HTERT RPE-1 (cell line): ENCODE results near the gene CACNA2D1.

ENCODE experiments used
- in situ Hi-C: fragments of 300-500 bp; cut with MboI; formaldehyde crosslinking; loops from 4 replicates; pipeline ENCODE4 v1.14.3; 2020; ENCODE audit warnings: low sequenced_read_pairs

CACNA2D1 gene

GRCh38 chr7:82347808-82348207, 95.8 kb downstream of the CACNA2D1 start:
- in situ Hi-C loops = no loop called here

- in situ Hi-C loops = no loop called here
Observed at GRCh38 chr7:82345886-82346285, 97.7 kb downstream of the CACNA2D1 start.

GRCh38 chr7:82343716-82344115, 99.9 kb downstream of the CACNA2D1 start:
- in situ Hi-C loops = no loop called here

DNA sequence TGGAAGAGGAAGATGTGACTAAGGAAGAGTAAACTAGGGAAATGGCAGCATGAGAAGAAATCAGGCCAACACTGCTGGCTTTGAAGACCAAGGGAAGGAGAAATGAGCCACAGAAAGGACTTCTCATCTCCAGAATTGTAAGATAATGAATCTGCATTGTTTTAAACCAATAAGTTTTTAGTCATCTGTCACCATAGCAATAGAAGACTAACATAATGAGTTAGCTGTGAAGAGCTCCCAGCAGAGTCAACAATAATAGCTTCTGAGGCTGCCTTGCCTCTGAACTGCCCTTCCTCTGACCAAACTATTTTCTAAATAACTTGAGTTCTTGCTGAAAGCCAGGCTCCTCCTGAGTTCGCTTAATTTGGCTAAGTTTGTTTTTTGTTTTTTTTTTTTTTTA, 103.6 kb downstream of the CACNA2D1 start:
- in situ Hi-C loops = no loop called here

- in situ Hi-C loops = no loop called here
Observed at GRCh38 chr7:82335927-82336326, 107.7 kb downstream of the CACNA2D1 start.

DNA sequence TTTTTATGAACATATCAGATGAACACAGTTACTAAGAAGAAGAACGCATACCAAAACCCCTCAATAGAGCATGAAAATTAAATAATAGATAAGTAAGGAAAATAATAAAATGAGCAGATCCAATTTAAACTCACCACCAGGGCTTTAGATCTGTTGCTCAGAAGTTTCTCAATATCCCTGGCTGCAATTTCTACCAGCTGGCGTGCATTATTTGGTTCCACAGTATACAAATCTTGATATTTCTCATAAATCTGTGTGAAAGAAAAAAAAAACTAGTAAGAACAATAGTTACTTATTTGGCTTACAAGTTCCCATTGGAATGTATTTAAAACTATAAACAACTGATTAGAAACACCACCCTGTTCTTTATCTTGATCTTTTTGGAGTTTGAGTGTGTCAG, 108.6 kb downstream of the CACNA2D1 start:
- in situ Hi-C loops = no loop called here

- in situ Hi-C loops = no loop called here
Observed at GRCh38 chr7:82331234-82331633, 112.3 kb downstream of the CACNA2D1 start.

GRCh38 chr7:82330706-82331215, 112.8 kb downstream of the CACNA2D1 start:
- in situ Hi-C loops = no loop called here

DNA sequence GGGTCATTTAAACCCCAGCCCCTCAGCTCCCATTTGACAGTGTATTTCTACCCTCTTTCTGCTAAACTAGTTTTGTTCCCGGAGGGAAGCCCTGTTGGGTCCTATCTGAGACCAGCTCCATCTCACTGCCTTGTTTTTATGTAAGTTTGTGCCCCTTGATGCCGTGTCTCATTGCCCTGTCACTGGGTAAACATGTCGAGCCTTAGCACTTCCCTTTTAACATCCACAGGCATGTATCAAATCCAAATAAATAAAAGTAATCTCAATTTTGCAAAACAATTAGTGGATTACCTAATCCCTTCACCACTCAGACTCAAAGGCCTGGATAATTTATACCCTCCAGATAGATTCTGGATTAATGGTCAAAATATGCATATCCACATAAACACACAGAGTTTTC, 115.7 kb downstream of the CACNA2D1 start:
- in situ Hi-C loops = no loop called here

DNA sequence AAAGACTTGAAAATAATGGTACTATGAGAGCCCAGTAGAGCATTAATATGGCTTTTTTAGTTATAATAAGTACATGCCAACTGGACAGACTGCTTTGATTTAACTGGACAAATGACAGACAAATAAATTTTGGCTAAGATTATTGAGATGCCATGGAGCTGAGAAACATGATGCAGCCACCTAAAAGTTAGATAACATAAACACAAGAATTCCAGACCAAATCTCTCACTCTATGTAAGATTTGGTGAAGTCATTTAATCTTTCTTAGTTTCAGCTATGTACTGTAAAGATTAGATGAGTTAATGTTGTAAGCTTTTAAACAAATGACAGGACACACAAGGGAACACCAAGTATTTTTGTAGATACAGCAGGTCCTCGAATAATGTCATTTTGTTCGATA, 118.2 kb downstream of the CACNA2D1 start:
- in situ Hi-C loops = no loop called here

DNA sequence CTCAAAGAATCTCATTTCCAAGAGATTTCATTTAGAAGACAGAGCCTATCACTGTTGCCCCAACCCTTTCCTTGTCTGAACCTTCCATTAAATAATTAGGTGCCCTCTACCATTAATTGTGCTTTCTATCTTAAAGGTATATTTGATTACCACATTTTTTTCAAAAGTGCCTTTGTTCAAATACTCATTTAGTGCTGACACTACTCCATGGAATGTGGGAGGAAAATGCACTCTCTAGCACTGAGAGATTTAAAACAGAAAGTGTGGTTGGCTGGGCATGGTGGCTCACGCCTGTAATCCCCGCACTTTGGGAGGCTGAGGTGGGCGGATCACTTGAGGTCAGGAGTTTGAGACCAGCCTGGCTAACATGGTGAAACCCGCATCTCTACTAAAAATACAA, 119.8 kb downstream of the CACNA2D1 start:
- in situ Hi-C loops = no loop called here

DNA sequence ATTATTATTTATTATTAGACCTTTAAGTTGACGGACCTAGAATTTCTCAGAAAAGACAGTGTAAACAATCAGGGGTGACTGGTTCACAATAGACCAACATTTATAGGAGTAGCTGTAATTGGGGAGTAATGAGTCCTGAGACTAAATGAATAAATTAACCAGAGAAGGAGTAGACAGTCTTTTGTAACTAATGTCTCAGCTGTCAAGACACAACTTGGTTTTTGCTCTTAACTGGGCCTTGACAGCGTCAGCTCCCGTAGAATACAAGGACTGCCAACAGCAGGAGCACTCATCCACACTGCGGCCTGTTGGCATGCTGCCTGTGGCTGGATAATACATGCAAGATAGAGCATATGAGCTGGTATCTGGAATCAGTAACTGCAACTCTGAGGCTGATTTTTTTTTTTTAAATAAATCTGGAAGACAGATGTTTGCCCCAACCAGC, 123.9 kb downstream of the CACNA2D1 start:
- in situ Hi-C loops = no loop called here

DNA sequence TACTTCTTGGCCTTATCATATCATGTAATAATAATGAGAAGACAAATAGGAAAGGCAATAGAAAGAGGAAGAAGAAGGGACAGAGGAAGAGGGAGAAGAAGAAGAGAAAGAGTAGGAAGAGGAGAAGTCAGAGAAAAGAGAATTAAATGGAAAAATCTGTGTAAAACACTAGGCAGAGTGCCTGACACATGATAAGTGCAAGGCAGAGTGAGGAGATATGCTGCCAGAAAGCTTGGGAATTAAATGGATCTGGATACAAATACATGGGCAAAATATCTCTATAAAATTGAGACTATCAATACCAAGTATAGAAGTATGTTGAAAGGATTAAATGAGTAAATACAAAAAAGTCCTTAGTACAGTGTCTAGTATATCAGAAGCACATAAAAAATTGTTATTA, 124.8 kb downstream of the CACNA2D1 start:
- in situ Hi-C loops = no loop called here

DNA sequence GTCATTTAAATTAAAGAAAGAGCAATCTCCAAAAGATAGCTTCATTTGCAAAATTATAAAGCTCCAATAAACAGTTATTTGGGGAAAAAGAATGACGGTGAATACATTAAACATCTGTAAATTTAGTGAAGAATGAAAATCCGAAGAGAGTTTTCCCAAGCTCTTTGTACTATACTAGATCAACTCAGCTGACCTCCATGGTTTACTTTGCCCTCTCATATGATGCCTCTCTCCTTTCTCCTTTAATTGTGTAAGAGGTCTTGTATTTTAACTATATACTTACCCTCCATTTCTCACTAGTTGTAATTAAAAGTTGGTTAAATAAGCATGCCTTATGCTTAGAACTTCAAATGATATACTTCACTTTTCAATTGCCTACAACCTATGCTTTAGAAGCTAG, 125.8 kb downstream of the CACNA2D1 start:
- in situ Hi-C loops = no loop called here

GRCh38 chr7:82317257-82317721, 126.3 kb downstream of the CACNA2D1 start:
- in situ Hi-C loops = no loop called here

DNA sequence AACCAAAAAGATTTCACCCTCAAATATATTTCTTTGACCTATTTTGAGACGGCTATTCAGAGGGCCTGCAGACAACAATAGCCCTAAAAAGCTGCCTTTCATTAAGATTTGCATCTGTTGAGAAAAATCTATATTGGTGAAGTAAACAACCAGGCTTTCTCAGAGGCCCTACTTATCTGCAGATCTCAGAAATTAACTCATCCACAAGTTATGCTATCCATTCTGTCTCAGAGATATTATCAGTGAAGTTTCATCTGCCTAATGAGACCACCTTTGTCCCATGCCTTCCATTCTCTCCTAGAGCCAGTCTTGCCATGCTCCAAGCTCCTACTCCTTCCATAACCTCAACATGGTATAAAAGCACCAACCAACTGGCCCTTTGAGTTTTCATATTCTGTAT, 130.3 kb downstream of the CACNA2D1 start:
- in situ Hi-C loops = no loop called here

- in situ Hi-C loops = no loop called here
Observed at GRCh38 chr7:82312646-82313045, 130.9 kb downstream of the CACNA2D1 start.

- in situ Hi-C loops = no loop called here
Observed at GRCh38 chr7:82305347-82306005, 138.1 kb downstream of the CACNA2D1 start.

GRCh38 chr7:82294865-82295264, 148.7 kb downstream of the CACNA2D1 start:
- in situ Hi-C loops = no loop called here

GRCh38 chr7:82294382-82294784, 149.2 kb downstream of the CACNA2D1 start:
- in situ Hi-C loops = no loop called here

DNA sequence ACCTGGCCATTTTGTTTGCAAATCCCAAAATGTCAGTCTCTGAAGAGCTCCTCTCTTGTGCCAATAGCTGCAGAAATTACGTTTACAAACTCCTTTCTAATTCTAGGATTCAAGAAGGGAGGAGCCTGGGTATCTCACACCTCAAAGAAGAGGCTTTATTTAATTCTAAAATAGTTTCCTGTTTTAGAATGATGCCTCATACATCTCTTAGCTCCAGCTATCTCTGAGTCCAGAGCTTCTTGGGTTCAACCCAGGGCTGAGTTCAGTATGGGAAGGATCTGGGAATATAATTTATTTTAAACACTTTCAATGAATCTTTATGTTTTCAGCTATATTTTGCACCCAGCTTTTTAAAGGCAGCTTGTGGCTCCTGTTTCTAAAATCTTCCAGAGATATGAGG, 150.1 kb downstream of the CACNA2D1 start:
- in situ Hi-C loops = no loop called here

DNA sequence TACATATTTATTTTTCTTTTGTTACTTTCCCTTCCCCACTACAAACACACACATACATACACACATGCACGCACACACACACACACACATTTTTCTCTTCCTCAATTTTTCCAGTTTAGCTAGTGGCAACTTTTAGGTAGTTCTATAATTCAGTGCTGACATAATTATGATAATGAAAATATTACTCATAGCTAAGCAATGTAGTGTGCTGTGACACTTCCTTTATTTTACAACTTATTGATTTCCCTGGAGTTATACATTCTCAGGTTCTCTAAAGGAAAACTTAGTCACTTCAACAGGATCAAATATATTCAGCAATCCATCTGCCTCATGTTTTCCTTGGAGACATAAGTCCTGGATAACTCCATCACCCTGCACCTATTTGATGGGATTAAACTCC, 151.6 kb downstream of the CACNA2D1 start:
- in situ Hi-C loops = no loop called here

- in situ Hi-C loops = no loop called here
Observed at GRCh38 chr7:82289889-82290288, 153.7 kb downstream of the CACNA2D1 start.
